H54 (cell line): ENCODE results near the gene LCE1E.
A peak's percentile ranks its signal among the peaks of the same experiment; 100 is the strongest.

Experiments used
- DNase-seq: peaks from one replicate; pipeline ENCODE4 v3.0.0; 2011; ENCODE audit warnings: low spot score, mixed read lengths; ENCODE audit not compliant: insufficient read length
- FAIRE-seq: peaks from 3 replicates; lab custom pipeline; 2011; peaks lifted over from hg19 to GRCh38; lab: Jason Lieb, UNC
- POLR2A ChIP-seq: IDR thresholded peaks from 2 replicates; pipeline ENCODE4 v1.6.1; 2011; ENCODE audit warnings: low read depth, mild to moderate bottlenecking, low read length

LCE1E gene

DNA sequence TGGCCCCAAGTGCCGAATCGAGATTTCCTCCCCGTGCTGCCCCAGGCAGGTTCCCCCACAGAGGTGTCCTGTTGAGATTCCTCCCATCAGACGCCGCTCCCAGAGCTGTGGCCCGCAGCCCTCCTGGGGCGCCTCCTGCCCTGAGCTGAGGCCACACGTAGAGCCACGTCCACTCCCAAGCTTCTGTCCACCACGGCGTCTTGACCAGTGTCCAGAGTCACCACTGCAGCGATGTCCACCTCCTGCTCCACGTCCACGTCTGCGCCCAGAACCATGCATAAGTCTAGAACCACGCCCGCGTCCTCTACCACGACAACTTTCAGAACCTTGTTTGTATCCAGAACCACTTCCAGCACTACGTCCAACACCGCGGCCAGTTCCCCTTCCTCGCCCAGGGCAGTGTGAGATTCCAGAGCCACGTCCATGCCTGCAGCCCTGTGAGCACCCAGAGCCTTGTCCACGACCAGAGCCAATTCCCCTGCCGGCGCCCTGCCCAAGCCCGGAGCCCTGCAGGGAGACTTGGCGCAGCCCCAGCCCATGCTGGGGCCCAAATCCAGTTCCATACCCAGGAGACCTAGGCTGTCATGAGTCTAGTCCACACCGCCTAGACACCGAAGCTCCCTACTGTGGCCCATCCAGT, 25.4 kb upstream of the LCE1E start:
- FAIRE-seq = no peak
- no peak for DNase-seq
- TF ChIP-seq POLR2A = no peak

DNA sequence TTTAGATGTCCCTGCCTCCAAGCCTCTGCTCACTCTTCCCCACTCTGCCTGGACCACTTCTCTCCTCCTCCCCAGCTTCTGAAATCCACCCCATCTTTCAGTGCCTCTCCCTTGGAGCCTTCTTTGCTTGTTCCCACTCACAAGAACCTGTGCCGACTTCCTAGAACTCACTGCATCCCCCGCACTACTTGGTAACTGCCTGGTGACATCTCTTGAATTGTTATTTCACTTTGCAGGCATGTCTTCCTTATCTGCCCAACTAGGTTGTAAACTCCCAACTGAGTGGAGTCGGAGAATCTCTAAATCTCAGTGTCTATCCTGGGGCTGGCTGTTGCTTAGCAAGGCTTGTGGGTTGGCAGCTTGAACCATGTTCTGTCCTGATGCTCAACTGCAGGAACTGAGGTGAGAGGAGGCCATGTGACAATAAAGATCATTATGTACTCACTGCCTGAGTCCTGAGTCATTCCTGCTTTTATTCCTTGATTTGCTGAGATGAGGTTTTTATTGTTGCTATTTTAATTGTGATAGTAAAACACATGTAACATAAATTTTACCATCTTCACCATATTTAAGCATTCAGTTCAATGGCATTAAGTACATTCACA, 24.3 kb upstream of the LCE1E start:
- TF ChIP-seq POLR2A = no peak
- FAIRE-seq (no peak), DNase-seq (no peak)

DNA sequence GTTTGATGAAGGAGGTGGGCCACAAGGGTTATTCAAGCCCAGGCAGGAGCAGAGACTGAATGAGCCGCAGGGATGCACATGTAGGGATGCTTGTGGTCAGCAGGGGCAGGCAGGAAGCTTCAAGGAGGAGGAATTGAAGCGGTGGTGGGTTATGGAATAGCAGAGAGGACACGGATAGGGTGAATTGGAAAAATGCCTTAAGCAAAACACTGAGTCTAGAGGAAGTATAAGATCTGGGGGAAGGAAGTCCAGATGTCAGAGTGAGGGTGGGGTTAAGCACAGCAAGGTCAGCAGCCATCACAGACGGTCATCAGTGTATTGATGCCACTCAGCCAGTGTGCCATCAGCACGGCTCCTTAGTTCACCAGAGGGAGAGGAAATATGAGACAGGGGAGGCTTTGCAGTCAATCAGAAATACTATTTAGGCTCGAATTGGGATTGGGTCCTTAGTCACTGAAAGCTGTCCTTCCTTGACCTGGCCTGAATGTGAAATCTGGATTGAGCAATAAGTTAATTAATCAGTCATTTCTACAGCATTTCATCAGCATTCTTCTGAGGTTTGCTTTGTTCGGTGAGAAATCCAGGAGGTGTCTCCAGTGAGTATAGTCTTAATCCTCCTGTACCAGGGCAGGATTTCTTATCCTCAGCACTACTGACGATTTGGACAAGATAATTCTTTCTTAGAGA, 17.1 kb upstream of the LCE1E start:
- FAIRE-seq = no peak
- DNase-seq = no peak

DNA sequence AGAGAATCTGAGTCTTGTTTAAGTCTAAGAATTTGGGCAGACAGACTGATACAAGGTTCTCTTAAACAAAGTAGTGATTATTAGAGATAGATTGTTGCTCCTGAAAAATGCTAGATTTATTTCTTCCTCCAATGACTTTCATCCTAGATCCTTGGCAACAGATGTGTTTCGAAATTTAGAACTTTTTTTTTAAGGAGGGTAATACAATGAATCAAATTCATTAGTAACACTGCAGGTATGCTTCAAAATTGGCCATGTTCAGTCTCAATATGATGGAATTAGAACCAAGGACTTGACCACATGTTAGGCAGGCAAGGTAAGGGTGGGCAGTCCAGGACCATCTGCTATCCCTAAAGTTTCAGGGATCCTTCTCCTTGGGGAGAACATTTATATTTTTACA, 15.6 kb upstream of the LCE1E start:
- DNase-seq = no peak
- FAIRE-seq = no peak
- TF ChIP-seq POLR2A = no peak

More for the DNA sequence above, 17.1 kb upstream of the LCE1E start:
- TF ChIP-seq POLR2A = no peak

DNA sequence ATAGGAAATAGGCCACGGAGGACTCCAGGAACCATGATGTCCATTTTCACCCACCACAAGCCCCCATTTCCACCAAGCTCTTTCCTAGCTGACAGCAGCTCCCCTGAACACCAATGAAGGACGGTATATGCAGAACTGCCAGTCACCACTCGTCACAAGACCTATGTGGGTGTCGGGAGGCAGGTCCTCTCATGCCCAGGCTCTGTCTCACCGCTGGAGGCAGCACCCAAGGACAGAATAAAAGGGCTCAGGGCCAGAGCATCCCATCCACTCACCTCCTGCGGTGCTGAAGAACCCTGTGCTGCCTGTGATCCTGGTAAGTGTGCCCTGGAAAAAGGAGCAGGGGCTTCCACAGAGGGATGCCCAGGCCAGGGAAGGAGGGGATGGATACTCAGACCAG, 11.2 kb upstream of the LCE1E start, which contains the start of gene LCE1F:
LCE1F (plus strand) TSS at position 266 of the 400 bp plus-strand sequence. CDS start 1,232 bp downstream, outside the sequence.
- DNase-seq = no peak

DNA sequence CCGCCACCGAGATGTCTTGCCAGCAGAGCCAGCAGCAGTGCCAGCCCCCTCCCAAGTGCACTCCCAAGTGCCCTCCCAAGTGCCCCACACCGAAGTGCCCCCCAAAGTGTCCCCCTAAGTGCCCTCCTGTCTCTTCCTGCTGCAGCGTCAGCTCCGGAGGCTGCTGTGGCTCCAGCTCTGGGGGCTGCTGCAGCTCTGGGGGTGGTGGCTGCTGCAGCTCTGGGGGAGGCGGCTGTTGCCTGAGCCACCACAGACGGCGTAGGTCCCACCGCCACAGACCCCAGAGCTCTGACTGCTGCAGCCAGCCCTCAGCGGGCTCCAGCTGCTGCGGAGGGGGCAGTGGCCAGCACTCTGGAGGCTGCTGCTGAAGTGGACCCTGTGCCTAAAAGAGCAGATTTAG, 9.7 kb upstream of the LCE1E start:
- FAIRE-seq (no peak), DNase-seq (no peak)
- TF ChIP-seq POLR2A = no peak

More for the DNA sequence above, 11.2 kb upstream of the LCE1E start, which contains the start of gene LCE1F:
- FAIRE-seq = no peak
- no peak for TF ChIP-seq POLR2A

DNA sequence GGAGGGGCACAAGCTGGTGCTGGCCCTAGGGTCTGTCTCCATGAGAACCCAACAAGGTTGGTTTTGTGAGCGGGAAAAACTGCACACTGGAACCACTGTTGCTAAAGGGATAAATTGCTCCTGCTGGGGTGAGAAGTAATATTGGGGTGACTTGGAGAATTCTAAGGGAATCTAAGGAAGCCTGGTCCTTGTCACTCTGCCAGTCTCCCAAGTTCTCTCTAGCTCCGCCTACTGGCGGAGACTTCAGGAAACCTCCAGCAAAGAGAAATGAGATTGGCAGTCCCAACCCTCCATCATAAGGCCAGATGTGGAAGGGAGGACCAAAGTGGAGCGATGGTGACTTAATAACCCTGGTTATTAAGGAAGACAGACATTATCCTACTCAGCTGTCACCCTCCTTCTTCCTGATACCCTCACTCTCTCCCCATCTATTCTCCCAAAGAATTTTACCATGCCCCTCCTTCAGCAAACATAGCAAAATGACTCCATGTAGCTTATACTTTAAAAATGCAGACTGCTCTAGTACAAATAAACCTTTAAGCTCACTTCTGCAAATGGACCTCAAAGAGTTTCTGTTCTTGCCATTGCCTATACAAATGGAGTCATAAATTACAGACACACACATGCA, 8.4 kb upstream of the LCE1E start:
- FAIRE-seq (no peak), DNase-seq (peak; percentile 24)
- no peak for TF ChIP-seq POLR2A

DNA sequence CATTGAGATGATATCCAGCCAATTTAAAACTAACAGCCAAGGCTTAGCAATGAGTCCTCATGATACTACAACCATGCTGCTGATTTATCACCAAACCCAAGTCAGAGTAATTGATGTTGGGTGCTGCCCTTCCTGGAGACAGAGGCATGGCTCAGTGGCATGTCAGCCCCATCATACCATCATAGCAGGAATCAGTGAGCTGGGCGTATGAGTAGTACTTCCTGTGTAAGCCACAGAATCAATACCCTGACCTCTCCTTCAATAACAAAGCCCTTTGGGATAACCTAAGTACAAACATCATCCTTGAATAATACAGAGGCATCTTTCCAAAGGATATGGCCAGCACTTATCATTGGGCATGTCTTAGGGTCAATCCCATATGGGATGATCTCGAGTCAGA, 3.0 kb upstream of the LCE1E start:
- no peak for DNase-seq
- TF ChIP-seq POLR2A = no peak
- no peak for FAIRE-seq

DNA sequence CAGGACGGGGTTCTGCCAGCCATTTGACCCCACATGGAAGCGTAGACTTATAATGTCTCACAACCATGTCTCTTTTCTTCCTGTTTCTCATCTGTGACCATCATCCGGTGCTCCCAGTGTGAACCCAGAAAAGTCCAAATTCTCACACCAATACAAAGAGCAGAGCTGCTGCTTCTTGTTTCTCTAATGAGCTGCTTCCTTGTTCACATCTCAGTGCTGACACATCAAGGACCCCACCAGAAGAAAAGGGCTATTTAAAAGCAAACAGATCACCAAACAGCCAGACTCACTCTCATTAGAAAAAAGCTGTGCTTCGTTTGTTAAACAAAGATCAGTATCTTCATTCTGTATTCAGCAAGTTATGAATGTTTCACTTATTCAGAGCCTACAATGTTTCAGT, 9.6 kb downstream of the LCE1E start:
- FAIRE-seq (no peak), DNase-seq (no peak)
- TF ChIP-seq POLR2A = no peak

DNA sequence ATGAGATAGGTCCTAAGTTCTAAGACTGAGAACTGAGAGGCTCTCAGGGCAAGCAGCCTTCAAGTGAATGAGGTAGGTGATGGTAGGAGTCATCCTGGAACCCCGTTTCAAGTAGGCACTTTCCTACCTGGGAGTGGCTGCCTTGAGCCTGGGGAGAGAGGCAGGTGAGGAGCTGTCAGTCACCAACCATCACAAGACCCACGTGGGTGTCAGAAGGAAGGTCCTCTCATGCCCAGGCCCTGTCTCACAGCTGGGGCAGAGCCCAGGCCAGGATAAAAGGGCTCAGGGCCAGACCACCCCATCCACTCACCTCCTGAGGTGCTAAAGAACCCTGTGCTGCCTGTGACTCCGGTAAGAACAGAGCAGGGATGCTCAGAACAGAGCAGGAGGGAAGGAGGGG, 10.4 kb downstream of the LCE1E start, which contains the start of gene LCE1D:
LCE1D (plus strand) TSS at position 301 of the 400 bp plus-strand sequence. CDS start 1,074 bp downstream, outside the sequence.
- DNase-seq = no peak

DNA sequence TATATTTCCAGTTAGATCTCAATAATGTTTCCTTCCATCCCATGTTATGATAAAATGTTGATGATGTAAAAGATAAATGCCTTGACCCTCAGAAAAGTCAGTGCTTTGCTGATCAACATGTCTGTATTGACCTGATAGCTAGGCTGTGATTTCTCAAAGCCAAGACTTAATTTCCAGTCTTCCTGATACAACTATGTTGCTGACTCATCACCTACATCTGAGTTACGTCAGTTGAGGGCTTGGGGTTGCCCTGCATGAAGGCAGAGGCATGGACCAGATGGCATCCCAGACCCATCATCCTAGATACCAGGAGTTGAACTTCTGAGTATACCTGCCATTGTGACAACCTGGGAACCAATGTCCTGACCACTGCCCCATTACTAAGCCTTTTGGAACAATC, 15.3 kb downstream of the LCE1E start:
- FAIRE-seq = no peak
- DNase-seq = no peak
- TF ChIP-seq POLR2A = no peak

More for the DNA sequence above, 10.4 kb downstream of the LCE1E start, which contains the start of gene LCE1D:
- no peak for TF ChIP-seq POLR2A
- FAIRE-seq = no peak

DNA sequence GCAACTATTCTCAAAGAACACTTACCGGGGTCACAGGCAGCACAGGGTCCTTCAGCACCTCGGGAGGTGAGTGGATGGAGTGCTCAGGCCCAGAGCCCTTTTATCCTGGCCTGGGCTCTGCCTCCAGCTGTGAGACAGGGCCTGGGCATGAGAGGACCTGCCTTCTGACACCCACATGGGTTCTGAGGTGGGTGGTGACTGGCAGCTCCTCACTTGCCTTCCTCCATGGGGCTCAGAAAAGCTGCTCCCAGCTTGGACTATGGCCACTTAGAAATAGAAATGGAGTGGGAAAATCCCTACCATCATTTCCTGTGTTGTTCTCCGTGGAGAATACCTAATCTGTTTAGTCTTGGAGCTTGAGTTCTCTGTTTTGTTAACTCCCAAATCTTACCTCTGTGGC, 20.5 kb downstream of the LCE1E start, which contains the start of gene LCE1C:
LCE1C (minus strand) TSS at position 76 of the 400 bp plus-strand sequence. CDS start 1,173 bp downstream, outside the sequence.
- no peak for TF ChIP-seq POLR2A
- no peak for FAIRE-seq

DNA sequence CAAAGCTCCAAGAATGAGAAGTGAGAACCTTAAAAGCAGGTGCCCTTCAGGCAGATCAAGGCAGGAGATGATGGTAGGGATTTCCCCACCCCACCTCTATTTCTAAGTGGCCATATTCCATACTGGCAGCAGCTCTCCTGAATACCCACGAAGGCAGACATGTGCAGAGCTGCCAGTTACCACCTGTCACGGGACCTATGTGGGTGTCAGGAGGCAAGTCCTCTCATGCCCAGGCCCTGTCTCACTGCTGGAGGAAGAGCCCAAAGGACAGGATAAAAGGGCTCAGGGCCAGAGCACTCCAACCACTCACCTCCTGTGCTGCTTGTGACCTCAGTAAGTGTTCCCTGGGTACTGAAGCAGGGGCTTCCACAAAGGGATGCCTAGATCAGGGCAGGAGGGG, 25.0 kb downstream of the LCE1E start:
- DNase-seq (no peak), FAIRE-seq (no peak)
- no peak for TF ChIP-seq POLR2A

More for the DNA sequence above, 20.5 kb downstream of the LCE1E start, which contains the start of gene LCE1C:
- no peak for DNase-seq
